COR-L47 (cell line): ENCODE measurements around the gene SCAMP2.
A peak's percentile ranks its signal among the peaks of the same experiment; 100 is the strongest.
"Not testable (repeated sequence)": the region's sequence is repeated elsewhere in the genome, so short reads cannot be mapped to it uniquely, and the experiment has no call there.

ENCODE experiments used
- DNase-seq: peaks from one replicate; lab custom pipeline; 2025; lab: John Stamatoyannopoulos, UW

Gene SCAMP2

DNA sequence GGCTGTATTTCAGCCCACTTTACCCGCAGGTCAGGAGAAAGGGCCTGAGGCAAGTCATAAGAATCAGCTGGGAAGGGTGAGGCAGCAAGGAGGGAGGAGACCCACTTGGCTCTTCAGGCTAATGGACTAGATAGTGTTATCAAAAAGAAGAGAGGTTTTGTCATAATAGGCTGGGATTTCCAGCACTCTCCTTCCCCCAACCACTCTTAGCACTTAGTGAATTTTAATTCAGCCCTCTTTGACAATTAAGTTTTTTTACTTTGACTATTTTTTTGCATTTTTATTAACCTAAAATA lies 17.4 kb upstream of the SCAMP2 start:
- no peak for DNase-seq

DNA sequence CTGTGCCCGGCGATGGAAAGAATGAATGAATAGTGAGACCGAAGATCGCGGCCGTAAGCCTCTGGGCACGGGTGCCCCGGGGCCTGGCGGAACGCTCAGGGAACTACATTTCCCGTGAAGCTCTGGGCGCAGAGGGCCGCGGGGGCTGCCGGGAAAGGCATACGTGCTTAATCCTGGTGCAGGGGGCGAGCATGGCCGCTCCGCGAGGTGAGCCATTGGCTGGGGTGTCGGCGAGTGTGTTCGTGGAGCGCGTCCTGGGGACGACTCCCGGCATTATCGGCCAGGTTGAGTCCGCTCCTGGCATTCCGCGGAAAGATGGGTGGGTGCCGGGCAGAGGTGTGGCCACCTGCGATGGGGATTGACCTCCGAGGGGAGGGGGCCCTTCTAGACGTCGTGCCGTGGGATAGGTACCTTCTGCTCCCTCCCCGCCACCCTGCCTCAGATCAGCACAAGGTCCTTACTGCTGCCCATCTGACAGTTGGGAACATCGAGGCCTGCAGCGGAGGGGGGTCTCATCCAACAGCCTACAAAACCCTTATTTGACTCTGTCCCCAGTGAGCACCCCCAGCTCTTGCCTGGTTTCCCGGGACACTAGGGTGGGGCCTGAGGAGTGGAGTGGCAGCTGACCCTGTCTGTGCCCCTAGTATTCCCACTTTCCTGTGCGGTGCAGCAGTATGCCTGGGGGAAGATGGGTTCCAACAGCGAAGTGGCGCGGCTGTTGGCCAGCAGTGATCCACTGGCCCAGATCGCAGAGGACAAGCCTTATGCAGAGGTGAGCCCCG lies 16.9 kb upstream of the SCAMP2 start, which contains the start of gene MPI:
Gene MPI, plus strand, starts transcription at position 160 of the 782 bp plus-strand sequence. Its CDS starts 32 bp downstream, at position 192.
- peak; percentile 76 for DNase-seq

DNA sequence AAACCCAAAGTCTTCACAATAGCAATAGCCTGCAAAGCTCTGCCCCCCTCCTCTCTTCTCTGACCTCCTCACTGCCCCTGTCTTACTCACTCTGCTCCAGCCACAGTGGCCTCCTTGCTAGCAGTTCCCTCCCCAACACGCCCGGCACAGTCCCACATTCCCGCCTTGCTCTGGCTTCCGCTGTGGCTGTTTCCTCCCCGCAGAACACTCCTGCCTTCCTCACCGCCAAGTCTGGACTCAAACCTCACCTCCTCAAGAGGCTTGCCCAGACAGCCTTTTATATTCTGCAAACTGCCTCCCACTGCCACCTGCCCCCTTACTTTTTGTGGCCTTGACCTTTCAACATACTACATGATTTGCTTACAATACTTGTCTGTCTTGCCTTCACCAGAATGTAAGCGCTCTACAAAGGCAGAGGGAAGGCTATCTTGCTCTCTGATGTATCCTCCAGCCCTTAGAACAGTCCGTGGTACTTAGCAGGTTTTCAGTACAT lies 16.3 kb upstream of the SCAMP2 start:
- no peak for DNase-seq

DNA sequence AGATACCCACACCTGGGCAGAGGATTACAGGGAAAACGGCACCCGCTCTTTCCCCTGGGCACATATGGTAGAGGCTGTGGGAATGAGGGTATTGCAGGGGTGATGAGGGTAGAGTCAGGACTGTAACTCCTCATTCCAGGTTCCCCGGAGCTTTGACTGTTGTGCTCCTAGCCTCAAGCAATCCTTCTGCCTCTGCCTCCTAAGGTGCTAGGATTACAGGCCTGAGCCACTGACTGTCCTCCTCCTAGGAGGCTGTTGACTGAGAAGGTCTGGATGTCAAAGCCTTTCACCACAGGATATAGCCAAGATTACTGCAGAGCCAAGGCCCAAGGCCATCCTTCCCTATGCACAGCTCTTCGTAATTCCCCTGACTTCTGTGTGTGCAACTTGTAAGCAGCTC lies 15.6 kb upstream of the SCAMP2 start:
- DNase-seq: no peak

DNA sequence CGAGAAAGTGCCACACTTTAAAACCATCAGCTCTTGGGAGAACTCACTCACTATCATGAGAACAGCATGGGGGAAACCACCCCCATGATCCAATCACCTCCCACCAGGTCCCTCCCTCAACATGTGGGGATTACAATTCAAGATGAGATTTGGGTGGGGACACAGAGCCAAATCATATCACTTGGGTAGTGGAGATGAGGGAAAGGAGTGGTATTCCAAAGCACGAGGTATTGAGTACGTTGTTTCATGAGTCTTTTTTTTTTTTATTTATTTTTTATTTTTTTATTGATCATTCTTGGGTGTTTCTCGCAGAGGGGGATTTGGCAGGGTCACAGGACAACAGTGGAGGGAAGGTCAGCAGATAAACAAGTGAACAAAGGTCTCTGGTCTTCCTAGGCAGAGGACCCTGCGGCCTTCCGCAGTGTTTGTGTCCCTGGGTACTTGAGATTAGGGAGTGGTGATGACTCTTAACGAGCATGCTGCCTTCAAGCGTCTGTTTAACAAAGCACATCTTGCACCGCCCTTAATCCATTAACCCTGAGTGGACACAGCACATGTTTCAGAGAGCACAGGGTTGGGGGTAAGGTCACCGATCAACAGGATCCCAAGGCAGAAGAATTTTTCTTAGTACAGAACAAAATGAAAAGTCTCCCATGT lies 14.5 kb upstream of the SCAMP2 start:
- not testable (repeated sequence) for DNase-seq

DNA sequence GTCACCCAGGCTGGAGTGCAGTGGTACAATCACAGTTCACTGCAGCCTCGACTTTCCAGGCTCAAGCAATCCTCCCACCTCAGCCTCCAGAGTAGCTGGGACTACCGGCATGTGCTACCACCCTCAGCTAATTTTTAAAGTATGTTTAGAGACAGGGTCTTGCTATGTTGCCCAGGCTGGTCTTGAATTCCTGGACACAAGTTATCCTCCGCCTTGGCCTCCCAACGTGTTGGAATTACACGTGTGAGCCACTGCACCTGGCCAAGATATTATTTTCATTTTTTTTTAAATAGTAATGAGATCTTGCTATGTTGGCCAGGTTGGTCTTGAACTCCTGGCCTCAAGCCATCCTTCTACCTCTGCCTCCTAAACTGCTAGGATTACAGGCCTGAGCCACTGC lies 12.3 kb upstream of the SCAMP2 start:
- DNase-seq: no peak

DNA sequence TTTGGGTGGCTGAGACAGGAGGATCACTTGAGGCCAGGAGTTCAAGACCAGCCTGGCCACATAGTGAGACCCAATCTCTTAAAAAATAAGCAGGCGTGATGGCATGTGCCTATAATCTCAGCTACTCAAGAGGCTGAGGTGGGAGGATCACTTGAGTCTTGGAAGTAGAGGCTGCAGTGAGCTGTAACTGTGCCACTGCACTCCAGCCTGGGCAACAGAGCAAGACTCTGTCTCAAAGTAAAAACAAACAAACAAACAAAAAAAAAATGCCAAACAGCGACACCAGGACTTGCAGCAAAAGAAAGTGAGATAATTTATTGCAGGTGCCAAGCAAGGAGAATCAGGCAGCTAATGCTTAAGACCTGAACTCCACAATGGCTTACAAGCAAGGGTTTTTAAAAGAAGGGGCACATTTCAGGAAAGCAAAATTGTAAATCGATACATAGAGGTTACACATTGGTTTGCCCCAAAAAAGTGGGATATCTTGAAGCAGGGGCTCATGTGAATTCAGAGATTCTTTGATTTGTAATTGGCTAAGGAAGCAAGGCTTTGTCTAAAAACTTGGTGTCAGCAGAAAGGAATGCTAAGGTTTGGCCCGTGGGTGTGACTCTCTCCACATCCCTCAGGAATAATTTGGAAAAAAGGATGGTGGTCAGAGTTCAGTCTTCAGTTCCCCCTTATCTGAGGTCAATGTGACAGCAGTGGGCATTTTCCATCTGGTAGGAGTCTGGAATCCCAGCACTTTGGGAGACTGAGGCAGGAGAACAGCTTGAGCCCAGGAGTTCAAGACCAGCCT lies 11.5 kb upstream of the SCAMP2 start:
- DNase-seq: no peak

DNA sequence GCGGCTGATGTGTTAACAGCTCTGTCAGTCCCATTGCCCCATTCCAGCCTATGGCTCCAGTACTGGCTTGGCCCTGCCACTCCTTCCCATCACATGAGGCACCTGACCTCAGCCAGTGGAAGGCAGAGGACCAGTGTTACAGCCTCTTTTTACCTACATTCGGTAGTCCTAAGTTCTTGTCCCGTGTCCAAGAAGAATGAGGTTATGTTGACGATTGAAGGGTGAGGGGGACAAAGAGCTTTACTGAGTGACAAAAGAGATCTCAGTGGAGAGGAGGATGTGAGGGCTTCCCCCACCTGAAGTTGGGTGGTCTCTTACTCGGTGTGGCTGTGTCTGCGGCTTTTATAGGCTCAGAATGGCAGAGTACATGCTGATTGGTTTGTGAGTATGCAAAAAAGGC lies 9.4 kb upstream of the SCAMP2 start:
- DNase-seq: no peak

DNA sequence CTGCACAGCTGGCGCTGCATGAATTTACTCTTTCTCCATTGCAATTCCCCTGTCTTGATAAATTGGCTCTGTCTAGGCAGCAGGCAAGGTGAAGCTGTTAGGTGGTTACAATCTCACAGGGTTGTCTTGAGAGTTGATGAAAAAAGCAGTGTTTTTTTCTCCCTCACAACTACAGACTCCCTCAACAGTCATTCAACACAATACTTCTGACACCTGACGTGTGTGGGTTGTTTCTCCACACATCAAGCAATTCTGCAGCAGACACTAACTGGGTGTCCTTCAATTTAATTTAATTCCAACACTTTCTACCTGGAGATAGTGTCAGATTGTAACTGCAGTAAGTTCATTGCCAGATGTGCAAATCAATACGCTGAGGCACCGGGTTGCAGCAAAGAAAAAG lies 5.1 kb upstream of the SCAMP2 start:
- no peak for DNase-seq

DNA sequence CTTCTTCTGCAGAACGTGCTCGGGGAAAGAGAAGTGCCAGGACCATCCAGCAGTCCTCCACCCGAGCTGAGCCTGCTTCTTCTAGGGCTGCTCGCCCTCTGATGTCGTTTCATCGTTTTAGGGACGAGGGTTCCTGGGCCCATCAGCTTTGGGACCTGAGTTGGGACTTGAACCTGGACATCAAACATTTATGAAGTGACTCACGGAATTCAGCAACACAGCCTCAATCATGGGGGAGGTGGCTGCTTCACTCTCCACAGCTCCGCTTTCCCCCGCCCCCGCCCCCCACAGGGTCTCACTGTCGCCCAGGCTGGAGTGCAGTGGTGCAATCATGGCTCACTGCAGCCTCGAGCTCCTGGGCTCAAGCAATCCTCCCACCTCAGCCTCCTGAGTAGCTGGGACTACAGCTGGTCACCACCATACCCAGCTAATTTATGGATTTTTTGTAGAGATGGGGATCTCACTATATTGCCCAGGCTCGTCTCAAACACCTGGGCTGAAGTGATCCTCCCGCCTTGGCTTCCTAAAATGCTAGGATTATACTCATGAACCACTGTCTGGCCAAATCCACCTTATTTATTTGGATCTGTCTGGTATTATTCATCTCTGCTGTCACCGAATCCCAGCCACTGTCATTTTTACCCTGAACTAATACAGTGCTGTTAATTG lies 725 bp upstream of the SCAMP2 start:
- DNase-seq: peak; percentile 24

DNA sequence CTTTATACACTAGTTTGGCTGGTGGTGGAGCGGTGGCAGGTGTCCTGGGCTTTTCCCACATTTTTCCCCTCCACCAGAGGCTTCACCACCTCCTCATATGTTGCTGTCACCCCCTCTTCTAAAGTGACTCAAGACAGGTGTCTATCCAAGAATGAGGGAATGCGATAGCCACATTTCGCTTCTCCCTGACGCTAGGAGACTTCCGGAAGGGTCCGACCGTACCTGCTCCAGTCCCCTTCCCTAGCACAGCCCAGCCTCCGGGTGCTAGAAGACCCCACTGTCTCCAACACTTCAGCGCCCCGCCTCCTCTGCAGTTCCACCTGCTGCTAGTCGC lies 496 bp downstream of the SCAMP2 start:
- no peak for DNase-seq

DNA sequence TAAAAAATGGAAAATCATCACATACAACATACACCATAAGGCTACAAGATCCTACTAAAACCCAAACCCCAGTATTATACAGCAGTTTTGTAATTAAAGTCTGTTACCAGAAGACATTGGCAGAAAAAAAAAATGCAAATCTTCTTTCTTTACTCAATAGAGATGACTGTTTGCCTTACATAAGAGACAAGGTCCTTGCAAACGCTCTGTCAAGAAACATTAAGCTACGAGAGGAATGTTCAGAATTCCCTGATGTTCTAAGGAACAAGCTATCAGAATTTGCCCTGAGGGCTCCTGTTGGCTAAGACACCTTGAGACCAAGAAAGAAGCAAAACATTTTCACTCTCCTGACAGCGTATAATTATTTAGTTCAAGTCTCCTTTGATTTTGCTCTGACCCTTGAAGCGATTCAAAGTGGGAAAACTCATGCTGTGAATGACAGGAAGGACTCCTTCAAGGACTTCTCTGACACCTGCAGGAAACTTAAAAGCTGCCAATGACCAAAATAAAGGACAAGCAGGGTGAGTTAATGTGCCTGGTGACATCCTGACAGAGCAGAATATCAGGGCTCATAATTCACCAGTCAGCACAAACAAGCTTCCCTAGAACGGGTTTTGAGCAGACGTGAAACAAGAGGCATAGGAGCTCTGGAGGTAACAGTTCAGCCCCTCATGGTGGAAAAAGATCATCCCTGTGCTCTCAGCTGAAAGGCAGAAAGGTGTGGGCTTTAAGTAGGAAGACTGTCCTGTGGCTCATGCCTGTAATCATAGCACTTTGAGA lies 2.5 kb downstream of the SCAMP2 start:
- DNase-seq: no peak

DNA sequence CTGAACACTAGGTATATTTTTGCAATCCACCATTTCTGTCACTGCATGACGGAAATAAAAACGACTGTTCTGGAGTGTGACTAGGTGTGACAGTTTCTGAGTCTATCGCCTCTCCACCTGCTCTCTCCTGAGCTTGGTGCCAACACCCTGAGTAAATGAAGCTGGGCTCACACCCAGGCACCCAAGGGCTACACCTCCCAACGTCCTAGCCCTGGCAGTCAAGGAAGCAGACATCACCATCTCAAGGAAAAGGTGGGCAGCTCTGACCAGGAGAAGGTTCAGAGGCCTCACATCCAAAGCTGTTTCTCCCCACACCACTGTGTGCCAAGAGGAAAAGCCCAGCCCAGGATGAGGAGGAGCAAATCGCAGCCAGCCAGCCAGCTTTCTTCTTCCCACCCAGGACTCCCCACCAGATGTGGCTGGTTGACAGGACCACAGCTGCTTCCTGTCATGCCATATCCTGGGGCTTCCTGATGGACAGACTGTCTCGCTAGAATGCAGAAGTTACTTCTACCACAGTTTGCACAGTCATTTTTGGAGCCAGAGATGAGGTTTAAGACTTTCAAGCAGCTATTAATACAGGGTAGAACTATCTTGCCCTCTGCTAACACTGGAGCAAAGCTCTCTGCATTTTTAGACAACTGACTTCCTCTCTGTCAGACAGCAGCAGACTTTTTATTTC lies 3.3 kb downstream of the SCAMP2 start:
- no peak for DNase-seq

DNA sequence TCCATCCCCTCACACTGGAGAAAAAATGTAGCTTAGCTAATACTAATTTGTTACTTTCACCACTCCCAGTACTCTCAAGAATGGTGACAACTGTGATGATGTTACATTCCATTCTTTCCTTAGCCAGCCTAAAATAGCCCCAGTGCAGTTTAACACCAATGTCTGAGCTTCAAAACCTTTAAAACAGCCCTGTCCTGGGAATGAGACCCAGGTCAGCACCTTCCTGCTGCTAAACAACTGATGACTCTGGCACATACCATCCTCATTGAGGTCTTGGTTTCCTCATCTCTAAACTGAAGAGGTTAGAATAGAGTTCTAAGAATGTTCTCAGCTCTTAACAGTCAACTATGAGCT lies 3.8 kb downstream of the SCAMP2 start:
- DNase-seq: no peak

DNA sequence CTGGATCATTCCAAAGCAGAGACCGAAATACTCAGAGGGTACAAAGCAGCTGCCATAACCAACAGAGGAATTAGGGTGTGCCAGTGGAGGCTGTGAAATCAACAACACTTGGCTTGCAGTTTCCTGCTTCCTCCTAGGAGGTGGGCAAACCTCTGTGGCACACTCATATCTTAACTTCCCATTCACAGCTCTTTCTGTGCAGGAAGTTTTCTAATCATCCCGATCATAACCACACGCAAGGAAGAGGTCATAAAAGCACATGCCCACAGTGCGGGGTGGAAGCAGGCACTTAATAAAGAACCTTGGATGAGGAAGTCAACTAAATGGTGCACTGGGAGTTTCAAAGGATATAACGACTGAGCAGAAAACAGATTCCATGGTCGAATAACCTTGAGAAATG lies 5.1 kb downstream of the SCAMP2 start:
- DNase-seq: no peak

DNA sequence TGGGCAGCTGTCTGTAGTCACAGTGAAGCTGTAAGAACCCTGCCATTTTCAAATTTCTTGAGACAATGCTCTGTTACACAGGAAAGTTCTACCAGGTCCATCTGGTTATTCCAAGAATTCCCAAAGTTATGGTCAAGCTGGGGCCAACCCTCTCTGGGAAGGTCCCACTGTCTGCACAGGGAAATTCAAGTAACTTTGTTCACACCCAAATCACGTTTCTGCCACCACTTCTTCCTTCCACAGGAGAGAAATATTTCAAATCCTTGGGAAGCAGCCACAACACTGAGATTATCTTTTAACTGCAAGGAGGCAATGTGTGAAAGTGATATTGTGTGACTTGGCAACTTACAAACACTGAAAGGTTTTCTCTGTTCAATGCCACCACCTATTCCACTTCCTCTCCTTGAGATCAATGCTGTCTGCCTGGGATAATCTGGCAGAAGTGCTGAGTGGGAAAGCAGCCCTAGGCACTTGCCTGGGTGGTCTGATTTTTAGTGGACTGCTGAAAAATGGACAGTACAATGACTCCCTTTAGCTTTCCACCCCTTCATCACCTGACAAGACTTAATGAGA lies 5.6 kb downstream of the SCAMP2 start:
- no peak for DNase-seq

DNA sequence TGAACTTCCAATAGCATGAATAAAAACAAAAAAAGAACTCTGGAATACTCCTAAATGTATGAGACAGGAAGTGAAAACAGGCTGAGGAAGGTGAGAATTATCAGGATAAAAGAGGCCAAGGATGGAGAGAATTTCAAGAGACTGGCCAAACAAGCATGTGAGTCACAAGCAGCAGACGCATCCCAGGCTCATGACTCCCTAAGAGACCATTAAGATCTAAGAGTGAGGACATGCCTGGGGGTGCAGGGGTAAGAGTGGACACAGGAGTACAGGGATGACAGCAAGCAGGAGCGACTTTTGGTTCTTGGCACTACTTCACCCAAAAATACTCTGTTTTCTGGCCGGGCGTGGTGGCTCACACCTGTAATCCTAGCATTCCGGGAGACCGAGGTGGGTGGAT lies 7.1 kb downstream of the SCAMP2 start:
- no peak for DNase-seq

DNA sequence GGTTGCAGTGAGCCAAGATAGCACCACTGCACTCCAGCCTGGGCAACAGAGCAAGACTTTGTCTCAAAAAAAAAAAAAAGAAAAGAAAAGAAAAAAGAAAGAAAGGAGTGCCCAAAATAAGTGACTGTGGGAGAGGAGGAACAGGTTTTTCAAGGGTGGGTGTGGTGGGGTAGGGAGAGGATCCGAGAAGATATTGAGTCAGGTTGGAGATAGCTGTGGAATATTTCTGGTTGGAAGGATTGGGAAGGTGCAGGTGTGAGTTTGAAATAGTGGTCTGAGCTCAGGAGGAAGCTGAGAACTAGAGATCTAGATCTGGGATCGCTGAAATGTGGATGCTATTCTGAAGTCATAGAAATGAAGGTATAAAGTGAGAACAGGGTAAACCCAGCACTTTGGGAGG lies 7.8 kb downstream of the SCAMP2 start:
- no peak for DNase-seq

DNA sequence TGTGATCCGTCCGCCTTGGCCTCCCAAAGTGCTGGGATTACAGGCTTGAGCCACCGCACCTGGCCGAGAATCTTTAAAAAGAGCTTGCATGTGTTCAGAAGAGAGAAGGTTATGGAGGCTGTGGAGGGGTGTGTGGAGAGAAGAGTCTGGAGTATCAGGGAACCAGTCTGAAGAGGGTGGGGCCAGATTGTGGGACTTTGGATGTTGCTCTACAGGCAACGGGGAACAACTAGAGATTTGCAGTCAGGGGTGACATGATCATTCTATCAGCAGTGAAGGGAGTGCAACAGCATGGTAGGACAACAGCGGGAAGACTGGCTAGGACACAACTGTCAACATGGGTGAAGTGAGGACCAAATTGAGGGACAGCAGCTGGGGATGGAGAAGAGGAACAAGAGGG lies 8.9 kb downstream of the SCAMP2 start:
- no peak for DNase-seq

DNA sequence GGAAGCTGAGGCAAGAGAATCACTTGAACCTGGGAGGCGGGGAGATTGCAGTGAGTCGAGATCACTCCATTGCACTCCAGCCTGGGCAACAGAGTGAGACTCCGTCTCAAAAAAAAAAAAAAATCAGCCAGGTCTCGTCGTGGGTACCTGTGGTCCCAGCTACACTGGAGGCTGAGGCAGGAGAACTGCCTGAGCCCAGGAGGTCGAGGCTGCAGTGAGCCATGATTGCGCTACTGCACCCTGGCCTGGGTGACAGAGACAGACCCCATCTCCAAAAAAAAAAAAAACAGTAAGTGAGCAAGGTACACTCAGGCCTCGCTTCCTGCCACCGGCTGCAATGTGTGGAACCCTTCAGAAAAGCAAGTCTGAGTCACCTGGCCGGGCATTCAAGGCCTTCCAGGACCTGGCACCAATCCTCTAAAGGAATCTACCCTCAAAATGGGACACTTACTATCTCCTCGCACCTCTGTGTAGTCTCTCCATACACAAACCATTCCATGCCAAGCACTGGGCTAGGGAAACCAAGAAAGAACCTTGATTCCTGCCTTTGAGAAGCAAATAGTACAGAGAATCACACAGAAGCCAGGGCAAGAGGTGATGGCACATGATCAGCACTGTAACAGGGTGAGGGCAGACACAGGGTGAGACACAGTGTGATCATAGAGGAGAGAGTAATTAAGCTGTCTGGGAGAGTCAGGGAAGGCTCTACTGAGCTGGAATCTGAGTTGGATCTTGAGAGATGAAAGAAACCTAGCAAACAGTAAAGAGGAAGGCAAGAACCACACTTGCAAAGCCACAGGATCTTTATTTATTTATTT lies 9.7 kb downstream of the SCAMP2 start:
- no peak for DNase-seq
